Right lobe of liver (tissue), 6 donors: ENCODE measurements around the gene EYA3. TPM values are rescaled to one million over a fixed set of nuclear protein-coding genes. Genes with fewer than 3 reads are reported as not detected.
A peak's percentile ranks its signal among the peaks of the same experiment; 100 is the strongest.

Experiments
- ATAC-seq, 4 donors: fragments of 200-7000 bp; cut with Tn5 transposase; one replicate each; pipeline ENCODE4 v1.9.1; 2020; ENCODE audit warnings: mild to moderate bottlenecking in 4 of 4, moderate library complexity in 4 of 4
- DNase-seq, 3 donors: peaks; one replicate each; pipeline ENCODE4 v3.0.0-alpha.2; 2020
- H3K27ac ChIP-seq, 3 donors: fragments of 200-600 bp; one replicate each; pipeline ENCODE4 v1.8.0; 2022
- H3K27me3 ChIP-seq, 2 donors: fragments of 200-600 bp; one replicate each; pipeline ENCODE4 v1.8.0; 2022
- H3K36me3 ChIP-seq, 4 donors: fragments of 200-600 bp; sonication (generic) in 1 of 4; one replicate each; pipeline versions ENCODE4 v1.5.1 to v1.8.0; 2017 to 2022; ENCODE audit warnings: control low read depth in 1 of 4
- H3K4me1 ChIP-seq, 4 donors: fragments of 200-600 bp; sonication (generic) in 1 of 4; one replicate each; pipeline versions ENCODE4 v1.5.1 to v1.8.0; 2017 to 2022; ENCODE audit warnings: control low read depth in 1 of 4
- H3K4me3 ChIP-seq, 3 donors: fragments of 200-600 bp; one replicate each; pipeline ENCODE4 v1.8.0; 2022
- H3K9me3 ChIP-seq, 4 donors: fragments of 200-600 bp; sonication (generic) in 1 of 4; one replicate each; pipeline versions ENCODE4 v1.5.1 to v1.8.0; 2017 to 2022; ENCODE audit warnings: control low read depth in 1 of 4
- POLR2A ChIP-seq: fragments of 450-650 bp; IDR thresholded peaks from one replicate; pipeline ENCODE4 v1.6.1; 2017; ENCODE audit warnings: antibody characterized with exemption, mild to moderate bottlenecking
- WGBS: methylation state at CpG from one replicate; pipeline ENCODE4 v1.1.6; 2018; ENCODE audit warnings: low coverage, low lambda C conversion rate; ENCODE audit not compliant: insufficient coverage; ENCODE audit errors: missing lambda C conversion rate; 5-methylcytosine and 5-hydroxymethylcytosine counted together
- intact Hi-C, 2 donors: fragments of 100-400 bp; cut with DNase I; formaldehyde crosslinking; loops; one replicate each; pipeline versions ENCODE4 v1.11.2 to v1.14.1; 2022
- long read RNA-seq: library from polyadenylated mRNA; unstranded; transcript quantifications from one replicate; pipeline ENCODE4 v2.0.0, GENCODE V29; 2019
- total RNA-seq, 6 experiments: library from RNA; depleted of rRNA in 2 of 6; stranded (reverse); fragments of >200 nt in 2 of 6; fragmentation: NEBNext Ultra II Directional in 3 of 6; extraction: Animal tissue kit (Norgen Biotek cat#: 25700) in 3 of 6; gene quantifications; one replicate each; pipeline versions ENCODE4 v1.1.0 to v1.2.4, GENCODE V29; 2016 to 2023
- TF ChIP-seq, protein P1 (sequence below), 4 donors: fragments of 200-600 bp in 3 of 4; fragments of 450-650 bp in 1 of 4; IDR thresholded peaks; one replicate each; pipeline versions ENCODE4 v1.5.1 to v1.8.0; 2016 to 2022; ENCODE audit warnings: antibody characterized with exemption in 4 of 4, mild to moderate bottlenecking in 2 of 4
- donor health status: DM: no; HTN: yes; CAD: no.
- donor health status: DM: no; HTN: no; CAD: no.
- donor health status: DM: no; HTN: no; CAD: no.
- donor health status: DM: no; HTN: yes; CAD: no.
- donor health status: DM: no; HTN: yes; CAD: no.

The EYA3 gene, protein sequence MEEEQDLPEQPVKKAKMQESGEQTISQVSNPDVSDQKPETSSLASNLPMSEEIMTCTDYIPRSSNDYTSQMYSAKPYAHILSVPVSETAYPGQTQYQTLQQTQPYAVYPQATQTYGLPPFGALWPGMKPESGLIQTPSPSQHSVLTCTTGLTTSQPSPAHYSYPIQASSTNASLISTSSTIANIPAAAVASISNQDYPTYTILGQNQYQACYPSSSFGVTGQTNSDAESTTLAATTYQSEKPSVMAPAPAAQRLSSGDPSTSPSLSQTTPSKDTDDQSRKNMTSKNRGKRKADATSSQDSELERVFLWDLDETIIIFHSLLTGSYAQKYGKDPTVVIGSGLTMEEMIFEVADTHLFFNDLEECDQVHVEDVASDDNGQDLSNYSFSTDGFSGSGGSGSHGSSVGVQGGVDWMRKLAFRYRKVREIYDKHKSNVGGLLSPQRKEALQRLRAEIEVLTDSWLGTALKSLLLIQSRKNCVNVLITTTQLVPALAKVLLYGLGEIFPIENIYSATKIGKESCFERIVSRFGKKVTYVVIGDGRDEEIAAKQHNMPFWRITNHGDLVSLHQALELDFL
- 10 to 100 TPM in 1 of 6 experiments, 1 to 10 TPM in 5; 6.6 to 10.2 (median 7.3) TPM for total RNA-seq
- long read RNA-seq, partial matches to known transcripts = 0 of 3 reads
- long read RNA-seq, other reads (novel, unspliced or antisense) = 3 of 3 reads

- intact Hi-C loops = no loop called here
These were observed at the start of gene EYA3 for GRCh38 chr1:28088168-28088961. TSS of gene EYA3 (minus strand) at chr1:28088610. CDS start at chr1:28058026, 30,584 bp downstream.

DNA sequence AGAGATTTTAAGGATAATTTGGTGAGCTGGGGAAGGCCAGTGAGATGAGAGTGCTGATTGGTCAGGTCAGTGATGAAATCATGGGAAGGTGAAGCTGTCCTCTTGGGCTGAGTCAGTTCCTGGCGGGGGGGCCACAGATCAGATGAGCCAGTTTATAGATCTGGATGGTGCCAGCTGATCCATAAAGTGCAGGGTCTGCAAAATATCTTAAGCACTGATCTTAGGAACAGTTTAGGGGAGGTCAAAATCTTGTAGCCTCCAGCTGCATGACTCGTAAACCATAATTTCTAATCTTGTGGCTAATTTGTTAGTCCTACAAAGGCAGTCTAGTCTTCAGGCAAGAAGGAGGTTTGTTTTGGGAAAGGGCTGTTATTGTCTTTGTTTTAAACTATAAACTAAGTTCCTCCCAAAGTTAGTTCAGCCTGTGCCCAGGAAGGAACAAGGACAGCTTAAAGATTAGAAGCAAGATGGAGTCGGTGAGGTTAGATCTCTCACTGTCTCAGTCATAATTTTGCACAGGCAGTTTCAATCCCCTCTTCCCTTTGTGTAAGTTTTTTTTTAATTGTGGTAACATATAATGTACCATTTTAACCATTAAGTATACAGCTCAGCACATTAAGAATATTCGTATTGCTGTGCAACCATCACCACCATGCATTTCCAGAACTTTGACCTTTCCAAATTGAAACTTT, 48.7 kb upstream of the EYA3 start:
- Histone ChIP-seq H3K4me3 (no peak overlapping the region), H3K27me3 (no peaks in the 10 kb centered on the region), H3K27ac (no peak overlapping the region), H3K9me3 (no peaks in the 10 kb centered on the region), H3K4me1 (no peaks in the 10 kb centered on the region), H3K36me3 (no peaks in the 10 kb centered on the region)
- ATAC-seq (no peak), DNase-seq (no peak)
- 65% methylated on average over 3 of the region's 4 CpGs for WGBS
- no peak for TF ChIP-seq POLR2A
- TF ChIP-seq, protein P1, sequence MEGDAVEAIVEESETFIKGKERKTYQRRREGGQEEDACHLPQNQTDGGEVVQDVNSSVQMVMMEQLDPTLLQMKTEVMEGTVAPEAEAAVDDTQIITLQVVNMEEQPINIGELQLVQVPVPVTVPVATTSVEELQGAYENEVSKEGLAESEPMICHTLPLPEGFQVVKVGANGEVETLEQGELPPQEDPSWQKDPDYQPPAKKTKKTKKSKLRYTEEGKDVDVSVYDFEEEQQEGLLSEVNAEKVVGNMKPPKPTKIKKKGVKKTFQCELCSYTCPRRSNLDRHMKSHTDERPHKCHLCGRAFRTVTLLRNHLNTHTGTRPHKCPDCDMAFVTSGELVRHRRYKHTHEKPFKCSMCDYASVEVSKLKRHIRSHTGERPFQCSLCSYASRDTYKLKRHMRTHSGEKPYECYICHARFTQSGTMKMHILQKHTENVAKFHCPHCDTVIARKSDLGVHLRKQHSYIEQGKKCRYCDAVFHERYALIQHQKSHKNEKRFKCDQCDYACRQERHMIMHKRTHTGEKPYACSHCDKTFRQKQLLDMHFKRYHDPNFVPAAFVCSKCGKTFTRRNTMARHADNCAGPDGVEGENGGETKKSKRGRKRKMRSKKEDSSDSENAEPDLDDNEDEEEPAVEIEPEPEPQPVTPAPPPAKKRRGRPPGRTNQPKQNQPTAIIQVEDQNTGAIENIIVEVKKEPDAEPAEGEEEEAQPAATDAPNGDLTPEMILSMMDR (IDR thresholded peaks at IDR 0.05) = no peak
- intact Hi-C loops = no loop called here

More at GRCh38 chr1:28088168-28088961, at the start of gene EYA3:
- Histone ChIP-seq H3K27ac (peak within 1 kb of the TSS; percentile 69 to 75 (median 74)), H3K9me3 (no peaks in the 10 kb centered on the region), H3K27me3 (no peaks in the 10 kb centered on the region), H3K36me3 (no peaks in the 10 kb centered on the region), H3K4me1 (peaks cover 0 to 26% (median 7%) of the 10 kb centered on the region in 4 donors), H3K4me3 (peak within 1 kb of the TSS; percentile 71 to 97 (median 90))
- ATAC-seq (peak; percentile 99 to 100 (median 99)), DNase-seq (peak; percentile 98 to 99 (median 98))
- TF ChIP-seq, protein P1 (IDR thresholded peaks at IDR 0.05) = no peak
- TF ChIP-seq POLR2A = peak; percentile 58
- WGBS = 0% methylated on average over 35 of the region's 44 CpGs

- H3K4me3 ChIP-seq = no peak overlapping the region
- WGBS = 68% methylated on average over 7 of the region's 8 CpGs
- no peaks in the 10 kb centered on the region for H3K27me3 ChIP-seq
- no peaks in the 10 kb centered on the region for H3K4me1 ChIP-seq
- DNase-seq = no peak
- H3K36me3 ChIP-seq = no peaks in the 10 kb centered on the region
- no peaks in the 10 kb centered on the region for H3K9me3 ChIP-seq
- ATAC-seq = no peak
- TF ChIP-seq, protein P1 (IDR thresholded peaks at IDR 0.05) = no peak
- no peak for TF ChIP-seq POLR2A
- intact Hi-C loops = no loop called here
- H3K27ac ChIP-seq = no peak overlapping the region
These were observed 47.9 kb upstream of the EYA3 start for GRCh38 chr1:28136169-28136921.
